ENCODE measurements around the gene MYO6.

Gene MYO6

GRCh38 chr6:75947935-75948334 lies 198.9 kb downstream of the MYO6 start:
- TF ChIP-seq CTCF (IDR thresholded peaks at IDR 0.05; ENCODE audit: control insufficient read depth, extremely low read depth, insufficient read depth) = no peak
- no peak for DNase-seq (ENCODE audit: low read depth)
- no peak overlapping the region for H3K4me3 ChIP-seq (ENCODE audit: low read depth, low read length)

- no peak for TF ChIP-seq CTCF (IDR thresholded peaks at IDR 0.05; ENCODE audit: control insufficient read depth, extremely low read depth, insufficient read depth)
- no peak overlapping the region for H3K4me3 ChIP-seq (ENCODE audit: low read depth, low read length)
- no peak for DNase-seq (ENCODE audit: low read depth)
Measured at GRCh38 chr6:75952128-75952527, 203.1 kb downstream of the MYO6 start.

GRCh38 chr6:75963569-75963968 lies 214.5 kb downstream of the MYO6 start:
- no peak for DNase-seq (ENCODE audit: low read depth)
- H3K4me3 ChIP-seq (ENCODE audit: low read depth, low read length) = no peak overlapping the region
- TF ChIP-seq CTCF (IDR thresholded peaks at IDR 0.05; ENCODE audit: control insufficient read depth, extremely low read depth, insufficient read depth) = no peak

DNA sequence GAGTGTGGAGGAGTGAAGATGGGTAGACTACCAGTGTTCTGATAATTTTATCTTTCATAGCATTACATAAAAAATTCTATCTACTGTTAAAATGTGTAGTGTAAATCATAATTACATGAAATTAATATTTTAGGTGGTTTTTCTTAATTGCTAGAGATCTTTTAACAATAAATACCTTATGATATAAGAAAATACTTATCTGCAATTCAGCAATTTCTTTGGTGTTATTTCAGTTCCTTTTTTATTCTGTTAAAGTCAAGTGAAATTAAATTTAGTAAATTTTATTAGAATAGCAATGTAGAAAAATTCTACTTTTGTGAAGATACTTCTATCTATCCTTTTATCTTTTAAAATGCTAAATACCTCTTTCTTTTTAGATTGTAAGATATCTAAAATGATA lies 219.1 kb downstream of the MYO6 start:
- no peak for DNase-seq (ENCODE audit: low read depth)
- TF ChIP-seq CTCF (IDR thresholded peaks at IDR 0.05; ENCODE audit: control insufficient read depth, extremely low read depth, insufficient read depth) = no peak
- no peak overlapping the region for H3K4me3 ChIP-seq (ENCODE audit: low read depth, low read length)

All from LNCaP clone FGC (cell line).